ENCODE data around the gene BTN2A1.

The BTN2A1 gene

GRCh38 chr6:26468829-26469228 lies 11.1 kb downstream of the BTN2A1 start:
- DNase-seq (ENCODE audit: low read depth in 2 of 2): no peak

GRCh38 chr6:26470643-26471042 lies 12.9 kb downstream of the BTN2A1 start:
- DNase-seq (ENCODE audit: low read depth in 2 of 2): no peak

- DNase-seq (ENCODE audit: low read depth in 2 of 2): no peak
Measured at GRCh38 chr6:26471970-26472369, 14.2 kb downstream of the BTN2A1 start.

- DNase-seq (ENCODE audit: low read depth in 2 of 2): no peak
Measured at GRCh38 chr6:26472549-26473290, 15.0 kb downstream of the BTN2A1 start.

GRCh38 chr6:26473429-26473757 lies 15.6 kb downstream of the BTN2A1 start:
- no peak for DNase-seq (ENCODE audit: low read depth in 2 of 2)

- DNase-seq (ENCODE audit: low read depth in 2 of 2): peak; percentile 63 to 66
Measured at GRCh38 chr6:26473758-26474438, 16.1 kb downstream of the BTN2A1 start.

GRCh38 chr6:26474439-26474881 lies 16.7 kb downstream of the BTN2A1 start:
- no peak for DNase-seq (ENCODE audit: low read depth in 2 of 2)

- no peak for DNase-seq (ENCODE audit: low read depth in 2 of 2)
Measured at GRCh38 chr6:26475823-26476729, 18.3 kb downstream of the BTN2A1 start.

- no peak for DNase-seq (ENCODE audit: low read depth in 2 of 2)
Measured at GRCh38 chr6:26476896-26477295, 19.1 kb downstream of the BTN2A1 start.

GRCh38 chr6:26477426-26477825 lies 19.7 kb downstream of the BTN2A1 start:
- DNase-seq (ENCODE audit: low read depth in 2 of 2): no peak

- no peak for DNase-seq (ENCODE audit: low read depth in 2 of 2)
Measured at GRCh38 chr6:26478100-26478984, 20.6 kb downstream of the BTN2A1 start.

- no peak for DNase-seq (ENCODE audit: low read depth in 2 of 2)
Measured at GRCh38 chr6:26478985-26479278, 21.2 kb downstream of the BTN2A1 start.

GRCh38 chr6:26482338-26482737 lies 24.6 kb downstream of the BTN2A1 start:
- DNase-seq (ENCODE audit: low read depth in 2 of 2): no peak

GRCh38 chr6:26483727-26484126 lies 26.0 kb downstream of the BTN2A1 start:
- DNase-seq (ENCODE audit: low read depth in 2 of 2): no peak

- DNase-seq (ENCODE audit: low read depth in 2 of 2): no peak
Measured at GRCh38 chr6:26484161-26484560, 26.4 kb downstream of the BTN2A1 start.

- DNase-seq (ENCODE audit: low read depth in 2 of 2): no peak
Measured at GRCh38 chr6:26485112-26485780, 27.5 kb downstream of the BTN2A1 start.

GRCh38 chr6:26486358-26486757 lies 28.6 kb downstream of the BTN2A1 start:
- no peak for DNase-seq (ENCODE audit: low read depth in 2 of 2)

- no peak for DNase-seq (ENCODE audit: low read depth in 2 of 2)
Measured at GRCh38 chr6:26487466-26487865, 29.7 kb downstream of the BTN2A1 start.

GRCh38 chr6:26489996-26490964 lies 32.5 kb downstream of the BTN2A1 start:
- no peak for DNase-seq (ENCODE audit: low read depth in 2 of 2)

GRCh38 chr6:26491604-26492003 lies 33.8 kb downstream of the BTN2A1 start:
- DNase-seq (ENCODE audit: low read depth in 2 of 2): no peak

Data from stimulated activated CD4-positive, alpha-beta T cell treated with anti-CD3 and anti-CD28 coated beads, Interleukin-15, amount 100 ng/mL, for 48 hours (primary cell).